Lung microvascular endothelial cell (primary cell): Measurements from ENCODE around the gene ZNF749. TPM values are rescaled to one million over a fixed set of nuclear protein-coding genes. Genes with fewer than 3 reads are reported as not detected.

Experiments used
- DNase-seq, 2 donors: peaks; one replicate each; pipeline versions ENCODE4 v3.0.0 to v3.0.0-alpha.2; 2010; ENCODE audit warnings: low read depth in 2 of 2
- total RNA-seq: library from RNA; depleted of rRNA; stranded (reverse); fragments of >200 nt; gene quantifications from 2 replicates; pipeline ENCODE4 v1.2.1, GENCODE V29; 2014

The ZNF749 gene
- total RNA-seq, 1 donor from 2014 or later, result 8.7 TPM

GRCh38 chr19:57465680-57466381, 30.7 kb downstream of the ZNF749 start:
- DNase-seq, result peak; percentile 23 to 42

GRCh38 chr19:57466489-57466888, 31.4 kb downstream of the ZNF749 start:
- no peak for DNase-seq

GRCh38 chr19:57473646-57474045, 38.5 kb downstream of the ZNF749 start:
- DNase-seq, result no peak

- DNase-seq, result peak; percentile 94 to 95
Measured at GRCh38 chr19:57477191-57478008, 42.3 kb downstream of the ZNF749 start, which contains the start of gene ZNF772. TSS of gene ZNF772 (minus strand) at chr19:57477566. CDS start at chr19:57477309, 257 bp downstream.

GRCh38 chr19:57487477-57488298, 52.6 kb downstream of the ZNF749 start, which contains the start of gene ZNF419:
TSS of gene ZNF419 (plus strand) at chr19:57487750. CDS start at chr19:57487951, 201 bp downstream.
- peak; percentile 86 to 87 for DNase-seq

GRCh38 chr19:57488299-57488644, 53.1 kb downstream of the ZNF749 start:
- DNase-seq, result peak; percentile 24 to 60

Other genes with a start within 250 kb of the ZNF749 start
- 7.6 and 14.7 TPM in 2 replicates for gene ZNF264, start 243.8 kb upstream of the ZNF749 start, total RNA-seq
- 0.20 and 0.87 TPM in 2 replicates for gene AURKC, start 204.3 kb upstream of the ZNF749 start, total RNA-seq
- 14.8 and 32.7 TPM in 2 replicates for gene ZNF805, start 194.7 kb upstream of the ZNF749 start, total RNA-seq
- gene ZNF460, start 154.8 kb upstream of the ZNF749 start, total RNA-seq, result 27.9 and 63.1 TPM in 2 replicates
- gene ZNF543, start 114.9 kb upstream of the ZNF749 start, total RNA-seq, result 6.5 and 9.3 TPM in 2 replicates
- 6.5 and 10.3 TPM in 2 replicates for gene ZNF304, start 84.1 kb upstream of the ZNF749 start, total RNA-seq
- 6.1 and 9.1 TPM in 2 replicates for gene TRAPPC2B, start 71.8 kb upstream of the ZNF749 start, total RNA-seq
- 1.7 and 3.0 TPM in 2 replicates for gene ZNF547, start 71.8 kb upstream of the ZNF749 start, total RNA-seq
- gene ZNF548, start 45.5 kb upstream of the ZNF749 start, total RNA-seq, result 8.1 and 11.3 TPM in 2 replicates
- 6.8 and 10.9 TPM in 2 replicates for gene ZNF17, start 24.2 kb upstream of the ZNF749 start, total RNA-seq
- gene VN1R1, start 21.8 kb downstream of the ZNF749 start, total RNA-seq, result under 0.01 and 0.40 TPM in 2 replicates
- 10.9 and 12.9 TPM in 2 replicates for gene ZNF772, start 42.2 kb downstream of the ZNF749 start, total RNA-seq
- 7.0 and 9.7 TPM in 2 replicates for gene ZNF419, start 52.4 kb downstream of the ZNF749 start, total RNA-seq
- gene ZNF773, start 64.6 kb downstream of the ZNF749 start, total RNA-seq, result 6.1 and 9.9 TPM in 2 replicates
- gene ZNF549, start 92.0 kb downstream of the ZNF749 start, total RNA-seq, result 3.3 and 4.4 TPM in 2 replicates
- 3.7 and 6.2 TPM in 2 replicates for gene ZNF550, start 124.5 kb downstream of the ZNF749 start, total RNA-seq
- 3.7 and 5.4 TPM in 2 replicates for gene ZNF416, start 143.6 kb downstream of the ZNF749 start, total RNA-seq
- 3.9 and 4.6 TPM in 2 replicates for gene ZIK1, start 148.8 kb downstream of the ZNF749 start, total RNA-seq
- 2.6 and 3.3 TPM in 2 replicates for gene ZNF530, start 164.6 kb downstream of the ZNF749 start, total RNA-seq
- 13.7 and 15.9 TPM in 2 replicates for gene ZNF134, start 178.9 kb downstream of the ZNF749 start, total RNA-seq
- gene ZNF211, start 197.8 kb downstream of the ZNF749 start, total RNA-seq, result 7.4 and 9.9 TPM in 2 replicates
- gene ZSCAN4, start 233.6 kb downstream of the ZNF749 start, total RNA-seq, result not detected in 2 replicates
- 5.4 and 6.3 TPM in 2 replicates for gene ZNF551, start 246.7 kb downstream of the ZNF749 start, total RNA-seq